Natural killer cell (primary cell): Measurements from ENCODE around the gene HERC3. TPM values are rescaled to one million over a fixed set of nuclear protein-coding genes. Genes with fewer than 3 reads are reported as not detected.

Experiments
- ATAC-seq, 3 donors: fragments of 150-1000 bp in 2 of 3; fragments of 200-7000 bp in 1 of 3; cut with Tn5 transposase; 1 replicate in 1 of 3; 2 replicates in 2 of 3; pipeline ENCODE4 v1.10.0; 2021; ENCODE audit warnings: mild to moderate bottlenecking in 2 of 3, moderate library complexity in 2 of 3
- DNase-seq, 2 donors: peaks; one replicate each; pipeline versions ENCODE4 v3.0.0 to v3.0.0-alpha.2; 2013 to 2021; ENCODE audit warnings: mixed read lengths in 1 of 2
- H3K27ac ChIP-seq: one replicate; pipeline ENCODE4 v1.5.1; 2013; ENCODE audit warnings: mild to moderate bottlenecking, low read length
- H3K27me3 ChIP-seq: one replicate; pipeline ENCODE4 v1.6.1; 2013; ENCODE audit warnings: low read length; ENCODE audit not compliant: control insufficient read depth, insufficient read depth
- H3K36me3 ChIP-seq: one replicate; pipeline ENCODE4 v1.6.1; 2013; ENCODE audit warnings: low read length; ENCODE audit not compliant: control insufficient read depth, insufficient read depth
- H3K4me1 ChIP-seq: one replicate; pipeline ENCODE4 v1.6.1; 2013; ENCODE audit warnings: low read length; ENCODE audit not compliant: control insufficient read depth, insufficient read depth
- H3K4me3 ChIP-seq: one replicate; pipeline ENCODE4 v1.5.1; 2013; ENCODE audit warnings: low read length
- H3K9me3 ChIP-seq: one replicate; pipeline ENCODE4 v1.6.1; 2013; ENCODE audit warnings: low read length; ENCODE audit not compliant: control insufficient read depth, insufficient read depth
- H3K27ac Mint-ChIP-seq, 2 donors: one replicate each; pipeline ENCODE4 v1.8.0; 2022; ENCODE audit warnings: mild to moderate bottlenecking in 2 of 2, mixed read lengths in 2 of 2, moderate library complexity in 1 of 2
- H3K27me3 Mint-ChIP-seq, 2 donors: one replicate each; pipeline ENCODE4 v1.8.0; 2022; ENCODE audit warnings: low read depth in 2 of 2, mixed read lengths in 2 of 2
- H3K36me3 Mint-ChIP-seq: one replicate; pipeline ENCODE4 v1.8.0; 2022; ENCODE audit warnings: mixed read lengths
- H3K4me1 Mint-ChIP-seq, 2 donors: one replicate each; pipeline ENCODE4 v1.8.0; 2022; ENCODE audit warnings: mixed read lengths in 2 of 2
- H3K4me3 Mint-ChIP-seq: one replicate; pipeline ENCODE4 v1.8.0; 2022; ENCODE audit warnings: mild to moderate bottlenecking, moderate library complexity, mixed read lengths
- H3K9me3 Mint-ChIP-seq, 2 donors: one replicate each; pipeline ENCODE4 v1.8.0; 2022; ENCODE audit warnings: mixed read lengths in 2 of 2
- CTCF ChIP-seq: fragments of 200-600 bp; IDR thresholded peaks from one replicate; pipeline ENCODE4 v1.8.0; 2022; ENCODE audit warnings: antibody characterized with exemption
- WGBS: methylation state at CpG from one replicate; pipeline ENCODE4 v1.1.7; 2013; ENCODE audit warnings: missing lambda C conversion rate; ENCODE audit not compliant: insufficient coverage; 5-methylcytosine and 5-hydroxymethylcytosine counted together
- intact Hi-C: fragments of 100-400 bp; cut with micrococcal nuclease; formaldehyde crosslinking; loops from one replicate; pipeline ENCODE4 v1.14.2; 2022
- total RNA-seq, 4 donors: library from RNA; stranded (reverse); fragments of 120-200 nt in 1 of 4; gene quantifications; one replicate each; pipeline versions ENCODE4 v1.2.3 to v1.2.4, GENCODE V29; 2013 to 2022

The HERC3 gene
- total RNA-seq, 3 donors from 2014 or later (not counting 1 experiment from before 2014, with no cell fraction given), result 59.1 to 85.0 (median 61.9) TPM

- no peak for ATAC-seq
- Mint-ChIP-seq H3K4me1 (no peaks in the 10 kb centered on the region), H3K27me3 (peaks cover 0 to 2% of the 10 kb centered on the region in 2 donors), H3K4me3 (no peak overlapping the region), H3K27ac (no peak overlapping the region), H3K36me3 (no peaks in the 10 kb centered on the region), H3K9me3 (no peaks in the 10 kb centered on the region)
- TF ChIP-seq CTCF, result no peak
- no peaks in the 10 kb centered on the region for H3K4me1 ChIP-seq
- no peaks in the 10 kb centered on the region for H3K27me3 ChIP-seq
- intact Hi-C loops, result no loop called here
- H3K9me3 ChIP-seq, result no peaks in the 10 kb centered on the region
- H3K4me3 ChIP-seq, result no peak overlapping the region
- H3K27ac ChIP-seq, result no peak overlapping the region
- no peaks in the 10 kb centered on the region for H3K36me3 ChIP-seq
- WGBS, result 100% methylated on average over 2 of the region's 3 CpGs
- no peak for DNase-seq
These were observed 6.4 kb upstream of the HERC3 start for GRCh38 chr4:88585917-88586316.

- no peaks in the 10 kb centered on the region for H3K36me3 Mint-ChIP-seq
- no peak for TF ChIP-seq CTCF
- DNase-seq (no peak), ATAC-seq (no peak)
- no peak overlapping the region for H3K4me3 Mint-ChIP-seq
- Histone ChIP-seq H3K9me3 (no peaks in the 10 kb centered on the region), H3K27ac (no peak overlapping the region), H3K36me3 (no peaks in the 10 kb centered on the region), H3K27me3 (no peaks in the 10 kb centered on the region), H3K4me1 (peaks cover 4% of the 10 kb centered on the region), H3K4me3 (no peak overlapping the region)
- no peak overlapping the region for H3K27ac Mint-ChIP-seq
- WGBS, result no CpG with 5 or more reads among the region's 1 CpG
- H3K9me3 Mint-ChIP-seq, result no peaks in the 10 kb centered on the region
- H3K27me3 Mint-ChIP-seq, result peaks cover 0 to 2% of the 10 kb centered on the region in 2 donors
- H3K4me1 Mint-ChIP-seq, result peaks cover 11% of the 10 kb centered on the region in 2 donors
- intact Hi-C loops, result no loop called here
These were observed 5.0 kb upstream of the HERC3 start for GRCh38 chr4:88587306-88587705.

DNA sequence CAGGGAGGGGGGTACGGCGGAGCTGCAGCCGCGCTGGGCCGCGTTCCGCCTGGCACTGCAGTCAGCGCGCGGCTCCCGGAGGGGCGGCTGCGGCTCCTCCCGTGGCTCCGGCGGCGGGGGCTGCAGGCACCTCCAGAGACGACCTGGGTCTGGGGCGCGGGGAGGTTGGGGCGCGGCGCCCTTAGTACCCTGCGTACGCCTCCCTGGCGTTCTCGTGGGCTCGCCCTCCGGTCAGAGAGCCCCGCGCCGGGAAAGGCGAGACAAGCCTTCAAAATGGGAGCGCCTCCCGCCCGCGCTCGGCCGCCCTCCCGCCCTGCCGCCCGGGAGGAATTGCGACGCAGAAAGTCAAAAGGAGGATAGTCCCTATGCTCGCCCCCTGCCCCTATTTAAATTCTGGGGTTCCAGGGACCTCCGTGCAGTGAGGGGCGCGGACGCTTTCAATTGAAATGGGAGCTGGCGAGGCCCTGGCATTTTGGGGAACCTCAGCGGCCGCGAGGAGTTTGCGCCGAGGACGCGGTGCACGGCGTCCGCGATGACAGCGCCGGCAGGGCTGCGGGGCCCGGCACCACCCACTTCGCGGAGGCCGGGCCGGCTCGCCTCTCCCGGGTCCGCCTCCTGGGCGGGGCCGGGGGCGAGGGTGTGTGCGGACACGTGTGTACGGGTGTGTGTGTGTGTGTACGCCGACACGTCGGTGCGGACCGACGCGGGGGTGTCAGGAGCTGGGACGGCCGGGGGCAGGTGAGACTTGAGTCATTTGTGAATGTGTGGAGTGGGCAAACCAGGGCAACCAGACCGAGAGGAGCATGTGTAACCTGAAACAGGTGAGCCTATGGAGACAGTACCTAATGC, 544 bp downstream of the HERC3 start:
- peak overlapping the region; percentile 91 to 97 for H3K27ac Mint-ChIP-seq
- no peaks in the 10 kb centered on the region for H3K27me3 ChIP-seq
- H3K9me3 ChIP-seq, result no peaks in the 10 kb centered on the region
- TF ChIP-seq CTCF, result no peak
- DNase-seq (peak; percentile 74 to 90), ATAC-seq (peak; percentile 75 to 85 (median 77))
- peaks cover 11% of the 10 kb centered on the region for H3K36me3 Mint-ChIP-seq
- H3K4me1 ChIP-seq, result peaks cover 6% of the 10 kb centered on the region
- intact Hi-C loops, result loop anchor here (1.0 to 10.0 kb wide), 6 partner anchors 20 to 1656 kb away; partner anchors contain the start of genes AFF1, HERC5 and PPM1K
- H3K36me3 ChIP-seq, result peaks cover 18% of the 10 kb centered on the region
- no peaks in the 10 kb centered on the region for H3K9me3 Mint-ChIP-seq
- H3K27me3 Mint-ChIP-seq, result no peaks in the 10 kb centered on the region
- under 1% methylated on average over 89 of the region's 89 CpGs for WGBS
- peak overlapping the region; percentile 90 for H3K27ac ChIP-seq
- H3K4me3 ChIP-seq, result peak overlapping the region; percentile 100
- peaks cover 35% of the 10 kb centered on the region in 2 donors for H3K4me1 Mint-ChIP-seq
- H3K4me3 Mint-ChIP-seq, result peak overlapping the region; percentile 96
